D341Med (cell line): Measurements from ENCODE around the gene MPST.

ENCODE experiments used
- DNase-seq: peaks from one replicate; pipeline ENCODE4 v3.0.0; 2012; ENCODE audit warnings: low spot score

MPST gene

GRCh38 chr22:37044634-37045625, 25.4 kb downstream of the MPST start:
- DNase-seq = no peak

GRCh38 chr22:37045958-37046357, 26.4 kb downstream of the MPST start:
- DNase-seq = no peak

- DNase-seq = no peak
Observed at GRCh38 chr22:37046589-37046988, 27.0 kb downstream of the MPST start.

DNA sequence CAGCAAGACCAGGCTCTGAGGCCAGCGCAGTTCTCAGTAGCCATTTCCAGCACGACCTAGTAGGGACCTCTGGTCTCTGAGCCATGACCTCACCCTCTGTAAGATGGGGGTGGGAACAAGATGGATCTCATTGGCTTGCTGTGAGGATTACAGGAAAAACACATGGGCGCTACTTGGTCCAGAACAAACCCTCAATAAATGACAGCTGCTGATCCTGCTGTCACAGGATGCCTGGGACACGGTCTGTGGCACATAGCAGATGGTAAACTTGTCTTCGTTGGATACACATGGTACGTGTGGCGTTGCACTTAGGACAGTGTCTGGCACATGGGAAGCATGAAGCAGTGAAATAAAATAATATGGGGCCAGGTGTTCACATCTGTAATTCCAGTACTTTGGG, 27.5 kb downstream of the MPST start:
- no peak for DNase-seq

DNA sequence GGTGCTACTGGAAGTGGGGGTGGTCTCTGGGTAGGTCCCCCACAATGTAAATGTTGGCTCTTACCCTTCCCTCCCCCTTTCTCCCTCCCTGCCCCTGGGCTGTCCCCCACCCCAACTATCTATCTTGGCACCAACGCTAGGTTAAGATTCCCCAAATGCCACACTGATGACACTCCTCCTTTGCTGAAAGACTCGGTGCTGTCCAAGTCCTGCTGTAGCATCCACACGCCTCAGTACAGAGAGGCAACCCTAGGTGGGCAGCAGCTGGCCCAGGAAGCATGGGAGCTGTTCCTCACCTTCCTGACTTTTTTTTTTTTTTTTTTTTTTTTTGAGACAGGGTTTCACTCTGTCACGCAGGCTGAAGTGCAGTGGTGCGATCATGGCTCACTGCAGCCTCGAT, 28.6 kb downstream of the MPST start:
- DNase-seq = no peak

- no peak for DNase-seq
Observed at GRCh38 chr22:37049224-37049623, 29.7 kb downstream of the MPST start.

- DNase-seq = no peak
Observed at GRCh38 chr22:37050913-37051312, 31.4 kb downstream of the MPST start.

DNA sequence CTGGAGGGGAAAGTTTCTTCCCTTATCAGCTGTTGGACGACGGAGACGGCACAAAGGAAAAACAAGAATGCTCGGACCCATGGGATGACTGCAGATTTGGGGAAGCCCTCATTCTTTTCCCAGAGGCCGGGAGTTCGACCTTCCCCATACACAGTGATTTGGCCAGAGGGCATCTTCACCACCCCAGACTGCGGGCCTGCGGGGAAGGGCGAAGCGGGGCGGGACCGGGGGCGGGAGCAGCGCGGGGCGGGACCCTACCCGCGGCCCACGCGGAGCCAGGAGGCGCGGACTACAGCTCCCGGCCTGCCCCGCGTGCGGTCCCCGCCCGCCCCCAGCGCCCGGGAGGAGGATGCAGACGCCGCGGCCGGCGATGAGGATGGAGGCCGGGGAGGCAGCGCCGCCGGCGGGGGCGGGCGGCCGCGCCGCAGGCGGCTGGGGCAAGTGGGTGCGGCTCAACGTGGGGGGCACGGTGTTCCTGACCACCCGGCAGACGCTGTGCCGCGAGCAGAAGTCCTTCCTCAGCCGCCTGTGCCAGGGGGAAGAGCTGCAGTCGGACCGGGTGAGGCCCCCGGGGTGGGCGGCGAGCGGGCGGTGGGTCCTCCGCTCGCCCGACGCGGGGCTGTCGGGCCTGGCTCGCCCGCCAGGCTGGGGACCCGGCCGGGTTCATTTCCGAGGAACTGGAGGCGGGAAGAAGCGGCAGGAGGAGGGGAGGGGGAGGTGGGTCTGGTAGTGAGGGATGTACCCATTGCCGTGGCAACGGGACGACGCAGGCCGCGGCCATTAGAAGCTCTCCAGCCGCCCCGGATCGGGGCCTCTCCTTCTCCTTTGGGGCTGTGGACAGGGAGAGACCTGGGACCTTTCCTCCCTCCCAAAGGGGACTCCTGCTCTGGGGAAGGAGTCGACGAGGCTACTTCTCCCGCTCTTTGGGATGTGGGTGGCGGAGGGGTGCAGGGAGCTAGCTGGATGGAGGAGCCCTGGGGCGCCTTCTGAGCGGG, 32.1 kb downstream of the MPST start, which contains the start of gene KCTD17:
TSS of gene KCTD17 (plus strand) at position 352 of the 995 bp plus-strand sequence. CDS start at position 371, 19 bp downstream.
- peak; percentile 93 for DNase-seq

GRCh38 chr22:37052386-37053309, 33.1 kb downstream of the MPST start:
- DNase-seq = no peak

- DNase-seq = no peak
Observed at GRCh38 chr22:37053310-37054055, 33.9 kb downstream of the MPST start.

DNA sequence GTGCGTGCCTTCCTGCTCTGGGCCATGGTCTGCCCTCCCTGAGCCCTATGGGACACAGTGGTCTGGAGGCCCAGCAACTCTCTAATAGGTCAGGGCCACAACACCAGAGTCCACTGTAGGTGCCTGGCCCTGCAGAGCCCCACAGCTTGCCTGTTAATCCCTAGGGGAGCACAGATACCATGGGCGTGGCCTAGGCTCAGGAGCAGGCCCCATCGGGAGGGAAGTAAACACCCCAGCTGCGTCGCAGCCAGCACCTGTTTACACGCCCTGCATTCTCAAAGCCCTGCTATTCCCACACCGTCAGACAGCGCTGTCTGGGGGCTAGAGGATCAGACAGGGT, 34.5 kb downstream of the MPST start:
- peak; percentile 61 for DNase-seq

DNA sequence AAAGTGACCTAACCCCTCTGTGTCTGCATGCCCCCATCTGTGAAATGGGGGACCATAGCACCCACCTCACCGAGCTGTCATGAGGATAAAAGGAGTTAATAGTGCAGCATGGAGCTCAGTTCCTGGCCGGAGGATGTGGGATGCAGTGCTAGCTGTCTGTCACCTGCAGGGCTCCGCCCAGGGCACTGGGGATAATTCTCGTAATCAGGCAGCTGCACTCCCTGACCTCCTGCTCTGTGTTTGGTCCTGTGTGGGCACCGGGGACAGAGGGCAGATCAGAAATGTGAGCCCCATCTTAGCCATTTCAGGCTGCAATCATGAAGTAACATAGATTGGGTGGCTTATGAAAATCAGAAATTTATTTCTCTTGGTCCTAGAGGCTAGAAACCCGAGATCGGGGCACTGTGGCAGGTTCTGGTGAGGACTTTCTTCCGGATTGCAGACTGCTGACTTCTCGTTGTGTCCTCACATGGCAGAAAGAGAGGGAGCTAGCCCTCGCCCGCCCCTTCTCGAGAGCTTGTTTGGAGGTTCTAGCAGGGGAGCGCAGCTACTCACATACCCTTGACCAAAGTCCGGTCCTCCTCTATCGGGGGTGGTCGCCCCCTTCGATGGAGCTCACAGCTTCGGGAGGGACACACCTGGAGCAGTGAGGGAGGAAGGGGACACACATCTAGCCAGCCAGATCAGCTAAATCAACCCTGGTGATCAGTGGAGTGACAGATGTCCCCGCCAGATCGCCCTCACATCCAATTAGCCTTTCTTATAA, 35.2 kb downstream of the MPST start:
- DNase-seq = no peak

DNA sequence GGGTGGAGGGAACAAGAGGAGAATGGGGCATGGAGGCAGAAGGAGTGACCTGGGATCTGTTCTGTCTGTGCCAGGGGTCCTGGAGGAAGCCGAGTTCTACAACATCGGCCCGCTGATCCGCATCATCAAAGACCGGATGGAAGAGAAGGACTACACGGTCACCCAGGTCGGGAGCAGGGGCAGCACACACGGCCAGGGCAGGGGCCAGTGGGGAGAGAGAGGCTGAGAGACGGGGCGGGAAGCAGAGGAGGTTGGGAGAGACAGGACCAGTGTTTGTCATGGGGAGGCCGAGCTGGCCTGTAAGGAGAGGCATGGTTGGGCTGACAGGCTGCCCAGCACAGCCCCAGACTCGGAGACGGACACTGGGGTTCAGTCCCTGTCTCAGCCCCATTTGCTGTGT, 36.7 kb downstream of the MPST start:
- DNase-seq = no peak

- no peak for DNase-seq
Observed at GRCh38 chr22:37057226-37057625, 37.7 kb downstream of the MPST start.

DNA sequence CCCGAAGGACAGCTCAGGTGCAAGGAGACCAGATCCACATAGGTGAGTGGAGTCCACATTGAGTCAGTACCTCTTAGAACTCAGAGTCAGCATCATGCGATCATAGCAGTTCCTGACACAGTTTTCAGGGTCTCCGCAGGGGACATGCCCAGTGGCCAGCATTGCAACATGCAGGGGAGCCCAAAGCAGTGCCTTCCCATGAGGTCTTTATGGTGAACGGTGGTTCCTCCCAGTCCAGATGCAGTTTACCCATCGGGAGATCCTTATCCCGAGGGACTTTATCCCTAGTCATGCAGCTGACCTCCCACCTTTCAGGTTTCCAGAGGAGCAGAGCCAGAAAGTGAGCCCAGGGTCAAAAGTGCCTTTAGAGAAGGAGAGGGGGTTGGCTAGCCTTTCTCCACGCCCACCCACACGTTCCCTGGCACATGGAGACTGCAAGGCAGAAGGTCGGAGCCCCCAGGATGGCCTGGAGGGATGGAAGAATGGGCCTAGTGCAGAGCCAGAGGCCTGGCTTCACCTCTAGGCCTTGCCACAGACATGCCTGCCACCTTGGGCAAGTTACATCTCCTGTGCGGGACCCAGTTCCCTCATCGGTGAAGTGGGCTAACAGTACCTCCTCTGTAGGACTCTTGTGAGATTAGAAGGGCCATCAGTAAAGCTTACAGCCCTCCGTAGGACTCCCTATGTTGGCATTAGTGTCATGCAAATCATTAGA, 38.4 kb downstream of the MPST start:
- no peak for DNase-seq

GRCh38 chr22:37058917-37059701, 39.6 kb downstream of the MPST start:
- DNase-seq = no peak

DNA sequence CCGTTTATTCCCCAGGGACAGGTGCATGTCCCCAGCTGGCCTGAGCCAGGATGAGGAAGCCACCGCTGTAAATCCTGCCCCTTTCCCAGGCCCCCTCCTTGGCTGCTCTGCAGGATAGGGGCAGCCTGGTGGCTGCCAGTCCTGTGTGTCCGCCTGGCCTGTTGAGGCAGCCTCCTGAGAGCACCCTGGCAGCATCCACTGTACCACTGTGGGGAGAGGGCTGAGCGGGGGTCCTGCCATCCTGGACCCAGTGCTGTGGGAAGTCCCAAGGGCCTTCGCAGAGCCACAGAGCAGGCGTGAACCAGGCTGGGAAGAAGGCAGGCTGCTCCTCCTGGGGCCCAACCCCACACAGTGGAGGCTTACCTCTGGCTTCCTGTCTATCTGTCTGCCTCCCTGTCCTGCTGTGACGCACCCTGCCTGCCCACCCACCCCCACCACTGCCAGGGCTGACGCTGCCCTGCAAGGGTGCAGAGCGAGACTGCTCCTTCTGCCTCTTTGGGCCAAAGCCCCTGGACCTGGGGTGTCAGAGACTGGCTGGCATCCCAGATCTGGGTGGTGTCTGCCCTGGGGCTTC, 40.4 kb downstream of the MPST start:
- DNase-seq = no peak
